SH-SY5Y (cell line): ENCODE results near the gene FGF6.

ENCODE experiments used
- GATA2 ChIP-seq: IDR thresholded peaks from 2 replicates; pipeline ENCODE4 v1.6.1; 2011; ENCODE audit warnings: mild to moderate bottlenecking, low read depth, low read length
- GATA3 ChIP-seq: IDR thresholded peaks from 2 replicates; pipeline ENCODE4 v1.6.1; 2011; ENCODE audit warnings: low read depth, mild to moderate bottlenecking, low read length, moderate library complexity

GRCh38 chr12:4431436-4431835 is 14.2 kb downstream of the FGF6 start:
- TF ChIP-seq GATA2 (no peak), GATA3 (no peak)
